NCI-H1694 (cell line): ENCODE measurements around the gene PRR23E.

Experiments
- DNase-seq: peaks from one replicate; lab custom pipeline; 2025; lab: John Stamatoyannopoulos, UW

Gene PRR23E

DNA sequence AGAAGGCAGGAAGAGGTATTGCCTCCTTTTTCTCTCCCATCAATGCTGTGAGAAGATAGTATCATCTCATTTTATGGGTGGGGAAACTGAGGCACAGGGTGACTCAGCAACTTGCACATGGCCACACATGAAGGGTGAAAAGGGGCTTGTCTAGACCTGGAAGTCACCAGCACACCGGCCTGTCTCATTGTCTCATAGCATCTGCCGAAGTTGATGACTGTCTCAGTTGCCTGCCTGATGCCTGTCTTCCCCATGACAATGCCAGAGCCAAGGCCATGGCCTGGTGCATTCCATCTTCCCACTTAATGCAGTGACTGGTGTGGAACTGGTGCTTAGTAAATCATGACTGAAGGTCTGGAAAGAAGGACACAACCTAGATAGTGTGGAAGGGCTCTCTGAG is 27.9 kb upstream of the PRR23E start:
- DNase-seq = no peak

DNA sequence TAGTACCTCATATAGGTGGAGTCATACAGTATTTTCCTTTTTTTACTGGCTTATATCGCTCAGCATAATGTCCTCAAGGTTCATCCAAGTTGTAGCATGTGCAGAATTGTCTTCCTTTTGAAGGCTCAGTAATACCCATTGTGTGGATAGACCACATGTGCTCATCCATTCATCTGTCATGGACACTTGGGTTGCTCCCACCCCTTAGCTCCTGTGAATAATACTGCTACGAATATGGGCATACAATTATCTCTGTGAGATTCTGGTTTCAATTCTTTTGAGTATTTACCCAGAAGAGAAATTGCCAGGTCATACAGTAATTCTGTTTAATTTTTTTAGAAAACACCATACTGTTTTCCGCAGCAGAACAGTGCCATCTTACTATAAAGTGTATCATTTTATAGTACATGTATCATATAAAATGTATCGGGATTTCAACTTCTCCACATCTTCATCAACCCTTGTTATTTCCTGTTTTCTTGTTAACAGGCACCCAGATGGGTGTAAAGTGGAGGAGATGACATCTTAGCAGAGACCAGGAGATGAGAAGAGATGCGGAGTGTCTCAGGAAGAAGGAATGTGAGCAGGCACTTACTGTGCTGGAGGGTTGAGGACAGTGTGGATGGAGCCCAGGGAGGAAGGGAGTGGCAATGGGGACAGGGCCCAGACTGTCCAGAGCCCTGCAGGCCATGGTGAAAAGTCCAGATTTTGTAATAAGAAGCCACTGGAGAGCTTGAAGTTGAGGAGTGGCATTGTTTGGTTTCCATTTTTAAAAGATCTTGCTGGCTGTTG is 27.0 kb upstream of the PRR23E start:
- DNase-seq = no peak

DNA sequence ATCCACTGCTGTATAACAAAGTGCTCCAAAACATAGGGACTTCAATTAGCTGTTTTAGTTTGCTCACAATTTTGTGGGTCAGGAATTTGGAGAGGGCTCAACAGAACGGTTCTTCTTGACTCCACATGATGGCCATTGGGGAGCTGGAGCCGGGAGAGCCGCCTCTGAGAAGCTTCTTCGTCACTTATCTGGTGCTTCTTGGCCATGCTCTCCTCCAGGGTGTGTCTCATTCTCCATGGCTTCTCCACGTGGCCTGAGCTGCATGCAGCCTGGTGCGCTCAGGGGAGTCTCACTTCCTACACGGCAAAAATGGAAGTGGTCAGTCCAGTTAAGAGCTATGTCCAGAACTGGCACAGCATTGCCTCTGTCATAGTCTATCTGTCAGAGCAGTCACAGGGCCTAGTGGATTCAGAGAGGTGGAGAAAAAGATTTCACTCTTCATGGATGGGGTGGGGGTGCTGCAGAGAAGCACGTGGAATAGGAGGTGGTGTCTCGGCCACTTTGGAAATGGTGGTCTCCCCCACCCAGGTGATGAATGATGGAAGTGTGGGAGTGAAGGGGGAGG is 26.3 kb upstream of the PRR23E start:
- no peak for DNase-seq

DNA sequence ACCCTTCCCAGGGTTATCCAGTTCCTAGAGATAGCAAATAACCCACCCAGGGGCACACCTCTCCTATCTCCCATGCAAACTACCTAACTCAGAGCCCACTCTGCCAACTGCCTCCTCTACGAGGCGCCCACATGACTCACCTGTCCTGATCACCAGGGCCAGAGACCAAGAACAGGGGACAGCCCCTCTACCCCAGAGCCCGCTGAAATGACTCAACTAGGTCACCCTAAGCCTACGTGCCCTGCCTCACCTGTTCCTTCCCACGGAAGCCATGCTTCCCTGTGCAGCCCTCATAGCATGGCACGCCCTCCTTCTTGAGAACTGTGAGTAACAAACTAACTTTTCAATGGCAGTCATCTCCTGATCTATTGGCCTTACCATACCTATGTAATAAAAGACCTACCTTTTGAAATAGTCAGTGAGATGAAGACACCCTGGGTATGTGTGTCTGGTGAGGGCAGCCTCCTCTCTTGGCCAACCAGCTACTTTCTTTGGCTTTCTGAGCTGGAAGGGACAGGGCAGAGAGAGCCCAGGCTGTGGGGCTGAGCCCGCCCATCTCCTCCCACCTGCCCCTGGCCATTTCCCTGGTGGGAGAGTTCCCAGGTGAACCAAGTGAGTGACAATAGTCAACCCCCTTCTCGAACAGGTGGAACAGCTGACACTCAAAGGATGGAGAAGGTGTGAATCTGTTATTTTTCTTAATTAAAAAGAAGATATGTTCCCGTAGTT is 25.5 kb upstream of the PRR23E start:
- no peak for DNase-seq

DNA sequence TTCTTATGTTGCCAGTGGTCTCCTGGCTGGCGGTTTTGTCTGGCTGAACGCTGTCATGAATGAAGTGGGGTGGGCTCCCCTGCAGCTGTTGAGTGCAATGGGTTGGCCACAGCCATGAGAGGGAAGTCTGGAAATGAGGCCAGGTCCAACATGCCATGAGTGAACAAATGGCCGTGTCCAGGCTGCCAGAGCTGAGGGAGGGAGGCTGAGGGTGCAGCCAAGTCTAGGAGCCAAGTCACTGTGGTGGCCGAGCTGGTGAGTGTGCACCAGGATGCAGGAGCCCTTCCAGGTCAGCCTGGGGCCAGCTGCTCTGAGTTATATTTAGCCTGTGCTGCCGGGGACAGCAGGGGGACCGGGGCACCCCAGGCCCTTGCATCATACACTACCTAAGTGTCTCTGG is 24.7 kb upstream of the PRR23E start:
- DNase-seq = no peak

DNA sequence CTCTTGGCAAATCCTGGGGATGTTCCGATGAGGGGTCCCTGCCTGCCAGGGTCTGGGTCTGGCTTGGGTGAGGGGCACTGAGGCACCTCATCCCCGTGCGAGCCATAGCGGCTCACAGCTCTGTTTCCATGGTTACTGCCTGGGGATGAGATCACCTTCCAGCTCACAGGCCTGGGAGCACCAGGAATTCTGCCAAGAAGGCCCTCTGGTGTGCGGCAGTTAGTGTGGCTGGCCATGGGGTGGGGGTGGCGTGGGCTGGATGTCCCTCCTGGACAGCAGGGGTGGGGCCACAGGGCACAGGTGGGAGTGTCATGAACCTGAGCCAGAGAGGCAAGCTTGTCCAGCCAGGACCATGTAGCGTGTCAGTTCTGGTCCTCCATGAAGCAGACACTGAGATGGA is 22.1 kb upstream of the PRR23E start:
- DNase-seq = peak; percentile 59

DNA sequence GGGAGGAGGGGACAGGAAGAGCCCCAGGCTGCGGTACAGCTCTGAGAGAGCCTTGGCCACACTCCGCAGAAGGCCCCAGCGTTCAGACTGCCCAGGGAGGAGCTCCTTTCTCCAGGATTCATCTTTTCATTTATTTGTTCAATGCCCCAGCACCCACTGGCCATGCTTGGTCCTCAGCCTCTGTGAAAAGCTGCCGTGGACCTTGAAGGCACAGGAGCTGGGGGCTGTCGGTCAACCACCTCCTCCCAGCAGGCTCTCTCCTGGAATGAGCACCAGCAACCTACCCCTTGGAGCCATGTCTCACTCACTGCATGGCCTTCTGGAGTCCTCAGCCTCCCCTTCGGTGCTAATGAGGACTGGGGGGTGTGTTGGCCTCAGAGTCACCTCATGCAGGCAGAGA is 21.6 kb upstream of the PRR23E start:
- DNase-seq = no peak

DNA sequence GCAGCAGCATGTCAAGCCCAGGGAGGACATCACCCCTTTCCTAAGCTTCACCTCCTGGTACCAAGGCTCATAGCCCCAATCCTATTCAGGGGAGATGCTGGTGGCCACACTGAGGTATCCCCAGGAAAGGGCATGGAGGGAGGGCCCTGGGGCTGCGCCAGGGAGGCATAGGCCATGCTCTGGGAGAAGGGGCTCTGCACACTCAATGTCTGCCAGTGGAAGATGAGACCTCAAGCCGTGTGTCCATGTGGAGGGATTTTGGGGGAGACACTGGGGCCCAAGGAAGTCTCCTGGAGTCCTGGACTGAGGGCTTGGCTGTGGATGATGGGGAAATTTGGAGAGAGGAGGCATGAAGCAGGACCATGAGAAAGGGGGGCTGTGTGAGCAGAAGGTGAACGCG is 21.2 kb upstream of the PRR23E start:
- DNase-seq = no peak

DNA sequence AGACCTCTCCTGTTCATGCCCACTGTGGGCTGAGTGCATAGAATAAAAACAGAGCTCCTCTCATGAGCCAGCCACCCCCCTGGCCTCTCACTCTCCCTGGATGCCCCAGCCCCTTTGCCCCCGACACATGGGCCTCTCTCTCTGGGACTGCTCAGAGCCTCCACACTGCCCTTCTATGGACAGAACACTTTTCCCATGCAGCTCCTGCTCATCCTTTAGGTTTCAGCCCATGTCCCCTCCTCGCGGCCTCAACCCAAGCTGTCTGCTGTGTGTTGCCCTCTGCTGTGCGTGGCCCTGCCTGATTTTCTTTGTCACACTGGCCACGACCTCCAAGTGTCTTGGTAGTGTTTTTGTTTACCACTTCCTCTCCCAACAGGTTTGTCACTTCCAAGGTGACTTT is 20.7 kb upstream of the PRR23E start:
- no peak for DNase-seq

DNA sequence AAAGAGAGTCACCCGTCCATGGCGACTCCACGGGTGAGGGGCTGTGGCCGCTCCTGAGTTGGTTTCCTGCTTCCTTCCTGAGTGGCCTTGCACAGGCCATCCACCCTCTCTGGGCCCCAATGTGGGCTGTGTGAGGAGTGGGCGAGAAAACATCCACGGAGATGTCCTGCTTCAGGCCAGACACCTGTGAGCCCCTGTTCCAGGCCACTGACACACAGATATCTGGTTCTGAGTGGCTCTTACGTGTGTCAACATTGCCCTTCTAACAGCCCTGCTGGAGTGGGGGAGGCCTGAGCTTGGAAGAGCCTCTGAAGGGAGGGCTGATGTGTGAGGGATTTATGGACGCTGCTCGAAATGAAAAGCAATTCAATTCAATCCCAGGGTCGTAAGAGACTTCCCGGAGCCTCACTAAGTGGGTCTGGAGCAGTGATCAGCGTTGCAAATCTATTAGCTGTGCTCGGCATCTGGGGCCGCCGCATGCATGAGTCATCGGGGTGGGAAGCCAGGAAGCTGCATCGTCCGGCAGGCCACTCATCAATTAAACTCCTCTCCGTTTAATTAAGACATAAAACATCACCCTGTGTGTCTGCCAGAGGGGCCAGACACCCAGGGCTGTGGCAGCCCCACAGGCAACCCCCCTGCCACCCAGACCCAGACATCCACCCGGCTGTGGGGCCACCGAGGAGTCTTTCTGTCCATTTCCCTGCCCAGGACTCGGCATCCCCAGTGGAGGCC is 20.0 kb upstream of the PRR23E start:
- no peak for DNase-seq

DNA sequence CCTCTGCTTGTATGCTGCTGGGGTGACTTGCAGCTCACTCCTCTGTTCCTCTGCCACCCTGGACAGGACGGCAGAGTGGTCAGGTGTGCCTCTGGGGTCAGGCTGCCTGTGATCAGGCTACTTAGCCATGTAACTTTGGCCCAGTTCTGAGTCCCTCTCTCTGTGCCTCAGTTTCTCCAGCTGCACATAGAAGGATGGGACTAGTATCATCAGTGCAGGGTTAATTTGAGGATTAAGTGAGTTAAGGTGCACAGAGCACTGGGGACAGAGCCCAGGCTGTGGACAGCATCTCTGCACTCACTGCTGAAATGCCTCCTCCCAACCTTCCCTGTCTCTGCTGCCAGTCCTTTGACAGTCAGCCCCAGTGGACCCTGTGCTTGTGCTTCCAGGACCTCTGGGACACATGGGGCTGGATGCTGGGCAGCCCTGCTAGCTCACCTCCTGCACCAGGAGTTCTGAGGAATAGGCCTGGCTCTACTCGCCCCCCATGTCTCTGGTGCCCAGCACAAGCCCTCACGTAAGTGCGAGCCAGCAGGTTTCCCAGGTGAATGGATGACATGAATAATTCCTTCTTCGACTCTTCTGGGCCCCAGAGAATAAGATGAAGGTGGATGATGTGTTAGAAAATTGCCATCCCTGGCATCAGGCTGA is 19.3 kb upstream of the PRR23E start:
- no peak for DNase-seq

DNA sequence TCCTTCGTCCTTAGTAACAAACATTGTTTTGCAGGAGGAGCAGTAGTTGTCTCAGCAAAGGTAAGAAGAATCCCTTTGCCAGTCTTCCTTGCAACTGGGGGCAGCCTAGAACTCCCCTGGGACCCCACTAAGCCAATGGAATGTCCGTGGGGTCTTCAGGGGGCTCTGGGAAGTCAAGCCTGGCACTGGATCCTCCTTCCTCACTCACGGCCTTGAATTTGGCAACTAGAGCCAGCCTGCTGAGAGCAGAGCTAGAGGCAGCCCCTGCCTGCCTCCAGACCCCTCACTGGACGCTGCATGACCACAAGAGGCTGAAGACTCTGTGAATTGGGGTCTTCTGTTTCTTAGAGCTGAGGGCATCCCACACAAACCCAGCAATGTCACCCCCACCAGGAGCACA is 18.6 kb upstream of the PRR23E start:
- DNase-seq = no peak

DNA sequence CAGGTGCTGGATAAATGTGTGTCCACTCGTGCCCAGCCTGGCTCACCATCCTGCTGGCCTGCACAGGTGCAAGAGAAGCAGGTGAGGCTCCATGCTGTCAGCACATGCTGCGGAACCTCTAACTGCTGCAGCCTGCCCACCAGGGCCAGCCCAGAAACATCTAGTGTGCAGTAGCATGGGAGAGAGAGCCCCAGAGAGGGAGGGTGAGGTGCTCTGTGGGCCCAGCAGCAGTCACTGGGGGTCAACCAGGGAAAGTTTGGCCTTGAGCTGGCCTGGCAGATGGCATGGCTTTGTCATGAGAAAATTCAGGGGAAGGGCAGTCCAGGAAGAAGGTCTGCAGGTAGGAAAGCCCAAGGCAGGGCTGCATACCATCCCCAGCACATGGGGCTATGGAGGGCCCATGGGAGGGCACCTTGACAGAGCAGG is 18.2 kb upstream of the PRR23E start:
- no peak for DNase-seq

DNA sequence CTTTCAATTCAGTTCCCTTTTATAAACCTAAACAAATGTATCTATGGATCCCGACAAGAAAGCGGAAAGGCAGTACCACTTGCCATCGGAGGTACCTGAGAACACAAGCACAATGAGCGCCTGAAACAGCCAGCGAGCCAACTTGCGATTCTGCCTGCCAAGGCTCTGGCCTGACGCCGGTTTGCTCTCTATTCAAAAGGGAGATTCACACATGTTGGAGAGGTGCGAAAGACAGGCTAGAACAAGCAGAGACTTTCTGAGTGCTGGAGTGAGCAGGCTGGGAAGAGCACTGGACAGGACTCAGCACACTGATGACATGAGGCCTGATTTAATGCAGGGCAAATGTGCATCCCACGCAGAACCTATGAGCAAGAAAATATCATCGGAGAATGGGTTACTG is 17.7 kb upstream of the PRR23E start:
- no peak for DNase-seq

DNA sequence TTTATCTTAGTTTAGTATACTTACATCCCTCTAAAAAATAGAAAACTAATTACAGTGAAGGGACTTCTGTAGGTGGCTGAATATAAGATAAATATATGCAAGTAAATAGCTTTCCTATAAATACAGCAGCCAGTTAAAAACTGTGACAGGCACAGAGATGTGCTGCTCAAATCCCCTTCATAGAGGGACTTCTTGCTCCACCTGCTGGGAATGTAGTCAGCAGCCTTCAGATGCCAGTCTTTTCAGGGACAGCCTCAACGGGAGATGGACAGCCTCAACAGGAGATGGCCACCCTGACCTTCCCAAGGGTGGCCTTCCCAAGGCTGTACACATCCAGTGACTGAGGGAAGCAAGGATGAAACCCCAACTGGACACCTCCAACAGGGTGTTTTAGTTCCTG is 15.7 kb upstream of the PRR23E start:
- peak; percentile 23 for DNase-seq

DNA sequence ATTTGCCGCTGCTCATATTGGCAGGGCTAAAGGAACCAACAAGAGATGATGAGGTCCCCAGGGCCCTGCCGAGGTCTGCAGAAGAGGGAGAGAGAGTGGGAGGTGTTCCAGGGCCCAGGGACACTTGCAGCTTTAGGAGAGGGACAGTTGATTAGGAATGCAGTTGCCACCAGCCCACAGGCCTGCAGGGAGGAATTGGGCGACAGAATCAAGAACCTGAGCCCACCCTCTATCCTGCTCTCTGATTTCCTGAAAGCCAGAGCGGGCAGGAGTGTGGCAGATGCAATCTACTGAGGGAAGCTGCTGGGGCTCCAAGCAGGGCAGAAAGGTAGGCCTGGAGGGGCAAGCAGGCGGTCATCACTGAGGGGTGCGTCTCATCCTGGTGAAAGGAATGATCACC is 12.1 kb upstream of the PRR23E start:
- no peak for DNase-seq

DNA sequence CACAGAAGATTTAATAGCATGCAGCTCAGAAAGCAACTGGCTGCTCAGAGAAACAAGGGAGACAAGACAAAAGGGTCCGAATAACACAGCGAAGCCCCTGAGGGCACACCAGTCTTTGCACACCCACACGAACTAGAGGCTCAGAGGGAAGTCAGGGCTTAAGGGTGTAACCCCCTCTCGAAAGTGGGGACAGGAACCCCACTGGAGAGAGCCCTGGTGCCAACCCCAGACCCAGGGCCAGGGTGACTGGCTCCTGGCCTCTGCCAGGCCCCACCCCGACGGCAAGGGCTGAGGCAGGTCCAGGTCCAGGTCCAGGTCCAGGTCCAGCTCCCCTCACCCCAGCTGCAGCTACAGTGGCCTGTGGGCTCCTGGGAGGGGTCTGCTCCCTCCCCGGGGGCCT is 10.5 kb upstream of the PRR23E start:
- DNase-seq = no peak

DNA sequence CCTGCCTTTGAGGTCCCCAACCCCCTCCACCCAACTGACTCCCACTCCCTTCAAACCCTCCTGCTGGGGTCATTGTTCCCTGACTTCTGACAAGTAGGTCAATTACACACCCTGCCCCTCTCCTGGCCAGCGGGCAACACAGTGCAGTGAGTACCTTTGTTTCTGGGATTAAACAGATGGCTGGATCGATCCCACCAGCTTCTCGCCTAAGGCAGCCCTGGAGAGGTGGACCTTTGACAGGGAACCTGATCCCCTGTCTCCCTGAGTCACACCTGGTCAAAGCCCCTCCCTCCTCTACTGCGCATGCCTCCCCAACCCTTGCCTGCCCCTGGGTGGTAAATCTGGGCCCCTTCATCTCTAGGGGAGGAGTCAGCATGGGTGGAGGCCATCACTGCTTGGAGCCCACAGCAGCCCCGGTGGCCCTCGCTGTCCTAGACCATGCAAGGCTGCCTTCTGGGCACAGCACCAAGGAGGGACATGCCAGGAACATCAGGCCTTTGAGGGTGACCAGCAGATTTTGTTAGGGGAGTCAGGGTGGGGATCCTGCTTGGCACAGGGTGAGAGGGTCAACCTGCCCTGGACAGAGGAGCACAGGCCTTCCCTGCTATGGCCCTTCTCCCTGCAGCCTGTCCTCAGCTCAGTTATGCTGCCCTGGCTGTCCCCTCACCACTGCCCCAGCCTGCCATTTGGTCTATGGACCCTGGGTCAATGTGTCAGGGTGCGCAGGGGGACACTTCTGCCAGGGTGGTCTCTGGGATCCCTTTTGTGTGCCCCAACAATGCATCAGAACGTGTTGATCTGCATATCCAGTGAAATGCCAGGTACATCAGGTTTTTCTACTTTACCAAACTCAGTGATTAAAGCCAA is 9.8 kb upstream of the PRR23E start:
- no peak for DNase-seq

DNA sequence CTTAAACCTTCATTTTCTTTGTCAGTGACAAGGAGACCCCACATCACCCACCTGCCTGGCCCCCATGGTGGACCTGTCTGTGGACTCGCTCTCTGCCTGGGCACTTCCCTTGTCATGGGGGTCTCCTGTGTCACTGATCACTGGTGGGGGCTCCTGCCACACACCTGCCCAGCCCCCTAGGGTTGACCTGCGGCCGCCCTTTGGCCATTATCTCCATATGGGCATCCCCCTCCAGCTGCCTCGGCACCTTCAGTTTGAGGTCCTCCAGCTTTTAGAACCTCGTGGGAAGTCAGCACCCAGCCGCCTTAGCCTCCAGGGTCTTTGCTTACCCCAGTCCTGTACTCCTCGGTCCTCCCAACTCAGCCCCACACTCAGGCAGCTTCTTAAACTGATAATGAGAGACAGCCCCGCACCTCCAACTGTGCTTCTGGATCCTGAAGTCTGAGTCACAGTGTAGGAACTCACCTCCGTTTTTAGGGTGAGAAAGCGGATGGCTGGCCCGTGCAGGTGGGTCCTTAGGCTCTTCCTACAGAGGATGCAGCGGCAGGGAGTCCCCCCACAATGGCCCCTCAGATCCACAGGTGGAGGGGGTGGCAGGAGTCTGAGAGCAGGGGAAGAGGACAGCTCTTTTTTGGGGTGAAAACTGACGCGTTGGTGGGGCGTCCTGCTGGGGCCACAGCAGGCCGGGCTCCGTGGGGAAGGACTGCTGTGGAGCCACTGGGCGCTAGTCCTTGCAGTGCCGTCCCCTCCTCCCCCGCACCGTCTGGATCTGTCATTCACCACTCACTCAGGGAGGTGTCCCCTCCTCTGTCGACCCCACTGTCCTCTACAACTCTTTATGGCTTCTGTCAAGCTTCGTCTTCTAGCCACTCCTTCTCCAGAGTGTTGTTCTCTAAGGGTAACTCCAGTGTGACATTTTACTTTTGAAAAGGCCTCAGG is 8.7 kb upstream of the PRR23E start:
- DNase-seq = no peak

DNA sequence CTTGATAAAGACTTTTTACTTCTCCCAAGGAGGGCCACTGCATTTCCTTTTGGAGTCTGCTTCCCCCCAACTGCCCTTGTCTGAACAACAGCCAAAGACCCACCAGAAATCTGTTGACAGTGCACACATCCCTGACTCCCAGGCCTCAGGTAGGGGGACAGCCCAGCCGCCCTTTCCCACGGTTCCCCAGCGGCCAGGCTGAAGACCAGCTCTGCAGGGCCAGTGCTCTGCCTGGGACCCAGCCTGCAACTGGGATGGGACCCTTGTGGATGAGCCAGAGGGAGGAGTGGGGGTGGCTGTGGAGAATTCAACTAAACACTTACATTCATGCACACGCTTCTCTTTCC is 8.1 kb upstream of the PRR23E start:
- DNase-seq = no peak
